Inflammatory macrophage treated with lipopolysaccharide for 1 hour (primary cell): ENCODE results near the gene ABCC9.

ENCODE experiments used
- DNase-seq, 2 donors: peaks; one replicate each; pipeline ENCODE4 v3.0.0-alpha.2; 2020 to 2022

ABCC9 gene

DNA sequence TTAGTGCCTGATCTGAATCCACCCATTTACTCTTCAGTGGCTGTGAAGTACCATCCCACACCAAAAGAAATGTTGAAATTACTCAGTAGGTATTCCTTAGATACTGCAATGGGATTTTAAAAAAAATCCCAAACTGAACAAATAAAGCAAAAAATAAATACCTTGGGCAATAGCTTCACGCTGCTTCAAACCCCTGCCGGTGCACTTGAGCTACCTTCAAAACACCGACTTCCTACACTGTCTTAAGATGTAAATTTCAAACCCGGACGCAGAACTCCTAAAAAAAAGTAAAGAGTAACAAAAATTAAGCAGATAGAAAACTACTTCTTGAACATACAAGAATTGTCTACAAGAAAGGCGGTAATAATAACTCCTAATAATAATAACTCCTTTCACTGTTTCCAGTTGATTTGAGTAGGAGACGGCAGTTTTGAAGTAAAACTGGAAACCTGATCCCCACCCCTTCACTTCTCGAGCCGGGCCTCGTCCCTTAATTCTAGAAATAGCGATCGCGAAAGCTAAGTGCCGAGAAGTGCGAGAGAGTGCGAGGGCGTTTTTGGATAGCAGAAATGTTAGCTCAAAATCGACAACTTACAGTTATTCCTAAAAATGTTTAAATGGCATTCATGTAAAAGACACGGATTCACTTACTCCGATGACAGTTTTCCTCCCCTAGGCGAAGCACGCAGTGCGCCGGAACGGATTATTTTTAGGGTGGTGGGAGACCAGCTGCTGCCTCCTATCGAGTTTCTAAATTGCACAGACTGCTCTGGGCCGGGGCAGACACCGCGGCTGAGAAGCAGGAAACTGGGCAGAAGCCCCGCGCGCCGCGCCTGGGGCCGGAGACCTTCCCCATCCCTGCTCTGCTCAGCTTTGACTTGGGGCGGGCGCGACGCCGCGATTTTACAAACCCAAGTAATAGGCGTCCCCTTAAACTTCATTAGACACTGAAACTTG lies at the start of gene ABCC9:
Gene ABCC9, minus strand, starts transcription at position 878 of the 957 bp plus-strand sequence. CDS start 4,752 bp downstream, outside the sequence.
- DNase-seq = no peak

DNA sequence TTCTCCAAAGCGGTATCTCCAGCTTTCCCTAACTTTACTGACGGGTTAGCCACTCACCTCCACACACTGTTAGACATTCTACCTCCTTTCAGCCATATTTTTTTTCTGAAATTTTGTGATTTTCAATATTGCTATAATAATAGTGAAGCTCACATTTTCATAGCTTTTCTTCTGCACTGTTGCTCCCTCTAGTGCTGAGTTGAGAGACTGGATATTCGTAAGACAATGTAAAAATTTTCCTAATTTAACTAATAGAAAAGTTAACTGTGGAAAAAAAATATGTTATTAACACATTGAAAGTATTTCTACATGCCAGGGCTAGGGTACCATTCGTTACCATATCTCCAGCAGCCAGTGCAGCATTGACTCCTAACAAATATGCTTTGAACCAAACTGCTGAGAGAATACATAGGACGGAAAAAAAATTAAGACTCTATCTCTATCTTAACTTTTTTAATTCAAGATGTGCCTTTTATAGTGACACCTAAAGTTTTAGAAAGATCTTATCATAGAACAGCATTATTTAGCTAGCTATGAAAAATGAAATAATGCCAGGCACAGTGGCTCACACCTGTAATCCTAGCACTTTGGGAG lies 48.7 kb upstream of the ABCC9 start:
- DNase-seq = peak; percentile 3 to 26

DNA sequence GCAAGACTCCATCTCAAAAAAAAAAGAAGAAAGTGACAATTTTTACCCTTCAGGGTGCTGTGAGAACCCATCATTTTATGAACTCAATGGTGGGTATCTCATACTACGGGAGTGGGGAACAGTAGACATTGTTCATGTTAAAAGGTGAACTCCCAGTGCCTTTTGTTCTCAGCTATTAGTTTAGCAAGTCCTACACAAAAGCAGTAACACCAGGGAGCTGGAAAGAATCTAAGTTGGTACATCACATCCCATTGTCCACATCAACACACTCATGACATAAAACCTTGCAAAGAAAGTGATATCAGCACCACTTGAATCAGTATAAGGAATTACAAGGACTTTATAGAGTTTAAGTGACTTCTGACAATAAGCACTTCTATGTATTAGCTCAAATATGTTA lies 47.4 kb upstream of the ABCC9 start:
- DNase-seq = no peak

DNA sequence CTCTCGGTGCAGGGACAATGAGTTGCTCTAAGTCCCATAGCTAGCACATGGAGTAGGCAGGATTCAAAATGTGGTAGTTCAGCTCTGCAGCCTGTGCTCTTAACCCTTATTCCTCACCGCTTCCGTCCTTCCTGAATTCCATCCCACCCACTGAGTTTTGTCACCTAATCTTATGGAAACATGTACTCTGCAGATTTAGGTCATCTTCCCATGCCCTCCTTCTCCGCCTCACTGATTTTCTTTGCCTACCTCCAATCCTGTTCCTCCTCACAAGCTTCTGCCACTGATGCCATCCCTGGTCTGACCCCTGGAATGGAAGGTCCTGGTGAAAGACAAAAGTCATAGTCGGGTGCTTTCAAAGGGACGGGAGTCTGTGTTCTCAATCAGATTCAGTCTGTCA lies 46.5 kb upstream of the ABCC9 start:
- DNase-seq = no peak

DNA sequence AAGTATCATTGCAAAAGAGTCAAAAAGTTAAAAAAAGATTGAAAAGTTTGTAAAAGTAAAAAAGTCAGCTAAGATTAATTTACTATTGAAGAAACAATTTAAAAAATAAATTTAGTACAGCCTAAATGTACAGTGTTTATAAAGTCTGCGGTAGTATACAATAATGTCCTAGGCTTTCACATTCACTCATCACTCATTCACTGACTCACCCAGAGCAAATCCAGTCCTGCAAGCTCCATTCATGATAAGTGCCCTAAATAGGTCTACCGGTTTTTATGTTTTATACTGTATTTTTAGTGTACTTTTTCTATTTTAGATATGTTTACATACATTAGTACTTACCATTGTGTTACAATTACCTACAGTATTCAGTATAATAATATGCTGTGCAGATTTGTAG lies 43.9 kb upstream of the ABCC9 start:
- no peak for DNase-seq

DNA sequence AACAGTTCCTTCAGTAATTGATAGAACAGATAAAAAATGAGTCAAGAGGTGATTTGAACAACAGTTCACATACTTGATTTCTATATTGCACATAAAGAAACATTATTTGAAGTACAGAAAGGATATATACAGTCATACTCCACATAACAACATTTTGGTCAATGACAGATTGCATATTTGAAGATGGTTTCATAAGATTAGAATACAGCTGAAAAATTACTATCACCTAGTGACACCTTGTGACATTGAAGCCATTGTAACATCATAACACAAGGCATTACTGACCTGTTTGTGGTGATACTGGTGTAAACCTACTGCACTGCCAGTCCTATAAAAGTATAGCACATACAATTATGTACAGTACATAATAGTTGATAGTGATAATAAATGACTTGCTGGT lies 43.1 kb upstream of the ABCC9 start:
- DNase-seq = no peak

DNA sequence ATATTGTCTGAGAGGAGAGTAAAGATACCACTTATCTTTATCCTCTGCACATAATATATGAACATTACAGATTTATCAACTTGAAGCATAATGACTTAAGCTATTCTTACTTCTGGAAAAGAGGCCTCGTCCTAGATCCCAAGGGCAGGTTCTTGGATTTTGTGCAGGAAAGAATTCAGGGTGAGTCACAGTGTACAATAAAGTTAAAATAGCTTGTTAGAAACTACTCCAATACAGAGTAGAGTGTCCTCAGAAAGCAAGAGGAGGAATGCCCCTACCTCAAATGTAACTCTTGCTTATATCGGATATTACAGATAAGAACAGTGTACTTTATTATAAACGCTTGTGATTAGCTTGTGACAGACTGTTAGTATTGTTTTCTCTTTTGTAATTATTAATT lies 41.9 kb upstream of the ABCC9 start:
- DNase-seq = no peak

DNA sequence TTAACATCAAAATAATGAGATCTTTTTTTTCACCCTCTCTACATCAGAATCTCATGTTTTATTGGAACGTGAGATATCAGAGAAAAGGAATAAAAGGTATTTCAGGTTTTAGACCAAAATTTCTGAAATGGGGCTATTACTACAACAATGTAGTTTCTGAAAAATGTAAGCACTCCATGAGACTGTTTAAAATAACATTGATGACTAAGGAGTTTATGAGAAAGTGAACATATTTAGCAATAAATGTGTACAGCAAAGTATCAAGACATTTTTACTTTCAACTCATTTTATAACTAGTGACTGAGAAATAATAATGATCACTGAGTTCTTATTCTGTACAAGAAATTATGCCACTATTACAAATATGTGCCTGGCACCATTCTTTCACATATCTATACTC lies 39.3 kb upstream of the ABCC9 start:
- no peak for DNase-seq

DNA sequence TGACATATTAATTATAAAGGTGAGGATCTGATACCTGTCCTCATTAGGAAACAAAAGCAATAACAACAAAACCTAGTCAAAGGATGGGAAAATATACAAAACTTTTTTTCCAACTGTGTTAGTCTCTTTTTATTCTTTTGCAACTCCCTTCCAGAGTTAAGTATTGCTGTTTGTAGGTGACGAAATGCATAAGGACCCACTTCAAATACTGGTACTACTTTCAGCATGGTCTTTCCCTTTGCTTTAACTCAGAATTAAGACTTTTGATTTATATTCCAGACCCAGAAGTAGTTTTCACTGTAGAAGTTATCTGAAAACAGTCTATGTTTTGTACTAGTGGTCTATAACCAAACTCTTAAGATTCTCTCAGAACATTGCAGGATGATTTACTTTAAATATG lies 34.1 kb upstream of the ABCC9 start:
- DNase-seq = no peak

DNA sequence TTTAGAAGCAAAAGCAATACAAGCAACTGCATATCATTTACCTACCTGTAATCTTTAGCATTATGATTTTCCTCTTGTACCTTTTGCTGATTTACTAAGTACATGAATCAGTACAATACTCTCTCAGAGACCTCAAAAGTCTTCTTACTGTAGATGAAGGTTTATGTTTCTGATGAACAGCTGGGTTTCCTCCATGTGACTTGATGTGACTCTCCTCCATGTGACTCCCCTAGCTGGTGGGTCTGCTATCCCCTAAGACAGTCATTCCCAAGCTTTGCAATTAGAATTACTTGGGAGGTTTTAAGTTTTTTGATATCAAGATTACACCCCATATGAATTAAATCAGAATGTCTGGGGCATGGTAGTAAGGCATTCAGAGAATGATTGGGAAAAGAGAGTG lies 32.0 kb upstream of the ABCC9 start:
- DNase-seq = no peak

DNA sequence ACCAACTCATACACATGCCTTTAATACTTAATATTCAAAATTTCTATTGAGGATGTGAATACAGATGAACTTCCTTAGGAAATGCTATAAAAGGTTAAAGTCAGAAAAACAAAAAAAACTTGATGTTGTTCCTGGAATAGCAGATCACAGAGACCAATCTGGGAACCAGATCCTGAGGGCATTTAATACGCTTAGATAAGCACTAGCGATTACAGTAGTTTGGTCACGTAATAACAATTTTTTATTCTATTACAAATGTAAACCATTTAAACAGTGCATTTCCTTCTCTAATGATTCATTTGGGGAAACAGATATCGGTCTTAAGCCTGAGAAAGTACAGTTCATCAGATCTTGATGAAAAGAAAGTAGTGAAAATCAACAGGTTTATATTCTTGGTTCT lies 30.8 kb upstream of the ABCC9 start:
- no peak for DNase-seq

DNA sequence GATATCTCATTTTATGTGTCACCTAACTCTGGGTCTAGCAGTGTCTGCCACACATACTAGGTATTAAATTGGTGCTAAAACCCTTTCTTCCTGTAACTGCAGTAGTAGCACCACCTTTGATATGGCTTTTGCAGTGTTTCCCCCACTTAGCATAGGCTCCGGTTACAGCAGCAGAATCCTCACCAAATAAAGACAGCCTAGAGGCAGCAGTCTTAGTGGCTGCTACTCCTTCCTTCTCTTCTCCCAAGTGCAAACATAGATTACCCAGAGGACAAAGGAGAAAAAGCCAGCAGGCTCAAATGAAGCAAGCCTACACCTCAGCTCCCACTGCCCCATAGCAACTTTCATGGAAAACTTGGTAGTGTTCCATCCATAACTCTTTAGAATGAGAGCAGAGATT lies 30.1 kb upstream of the ABCC9 start:
- DNase-seq = no peak

DNA sequence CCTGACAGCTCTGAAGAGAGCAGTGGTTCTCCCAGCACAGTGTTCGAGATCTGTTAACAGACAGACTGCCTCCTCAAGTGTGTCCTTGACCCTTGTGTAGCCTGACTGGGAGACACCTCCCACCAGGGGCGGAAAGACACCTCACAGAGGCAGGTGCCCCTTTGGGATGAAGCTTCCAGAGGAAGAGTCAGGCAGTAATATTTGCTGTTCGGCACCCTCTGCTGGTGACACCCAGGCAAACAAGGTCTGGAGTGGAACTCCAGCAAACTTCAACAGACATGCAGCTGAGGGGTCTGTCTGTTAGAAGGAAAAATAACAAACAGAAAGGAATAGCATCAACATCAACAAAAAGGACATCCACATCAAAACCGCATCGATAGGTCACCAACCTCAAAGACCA lies 21.6 kb upstream of the ABCC9 start:
- DNase-seq = no peak

DNA sequence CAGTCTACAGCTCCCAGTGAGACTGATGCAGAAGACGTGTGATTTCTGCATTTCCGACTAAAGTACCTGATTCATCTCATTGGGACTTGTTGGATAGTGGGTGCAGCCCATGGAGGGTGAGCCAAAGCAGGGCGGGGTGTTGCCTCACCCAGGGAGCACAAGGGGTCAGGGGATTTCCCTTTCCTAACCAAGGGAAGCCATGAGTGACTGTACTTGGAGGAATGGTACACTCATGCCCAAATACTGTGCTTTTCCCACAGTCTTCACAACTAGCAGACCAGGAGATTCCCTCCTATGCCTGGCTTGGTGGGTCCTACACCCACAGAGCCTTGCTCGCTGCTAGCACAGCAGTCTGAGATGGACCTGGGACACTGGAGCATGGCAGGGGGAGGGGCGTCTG lies 21.0 kb upstream of the ABCC9 start:
- no peak for DNase-seq

DNA sequence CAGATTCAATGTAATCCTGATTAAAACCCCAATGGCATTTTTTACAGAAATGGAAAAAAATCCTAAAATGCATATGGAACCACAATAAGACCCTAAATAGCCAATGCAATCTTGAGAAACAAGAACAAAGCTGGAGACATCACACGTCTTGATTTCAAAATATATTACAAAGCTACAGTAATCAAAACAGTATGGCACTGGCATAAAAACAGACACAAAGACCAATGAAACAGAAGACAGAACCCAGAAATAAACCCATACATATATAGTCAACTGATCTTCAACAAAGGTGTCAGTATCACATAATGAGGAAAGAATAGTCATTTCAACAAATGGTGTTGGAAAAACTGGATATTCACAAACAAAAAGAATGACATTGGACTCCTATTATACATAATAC lies 9.4 kb upstream of the ABCC9 start:
- DNase-seq = no peak

DNA sequence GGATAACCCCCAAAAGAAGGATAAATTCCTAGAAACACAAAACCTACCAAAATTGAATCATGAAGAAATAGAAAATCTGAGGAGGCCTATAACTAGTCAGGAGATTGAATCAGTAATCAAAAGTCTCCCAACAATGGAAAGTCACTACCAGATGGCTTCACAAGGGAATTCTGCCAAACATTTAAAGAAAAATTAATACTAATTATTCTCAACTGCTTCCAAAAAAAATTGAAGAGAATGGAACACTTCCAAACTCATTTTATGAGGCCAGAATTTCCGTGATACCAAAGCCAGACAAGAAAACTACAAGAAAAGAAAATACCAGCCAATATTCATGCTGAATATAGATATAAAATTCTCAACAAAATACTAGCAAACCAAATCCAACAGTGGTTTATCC lies 7.8 kb upstream of the ABCC9 start:
- no peak for DNase-seq

DNA sequence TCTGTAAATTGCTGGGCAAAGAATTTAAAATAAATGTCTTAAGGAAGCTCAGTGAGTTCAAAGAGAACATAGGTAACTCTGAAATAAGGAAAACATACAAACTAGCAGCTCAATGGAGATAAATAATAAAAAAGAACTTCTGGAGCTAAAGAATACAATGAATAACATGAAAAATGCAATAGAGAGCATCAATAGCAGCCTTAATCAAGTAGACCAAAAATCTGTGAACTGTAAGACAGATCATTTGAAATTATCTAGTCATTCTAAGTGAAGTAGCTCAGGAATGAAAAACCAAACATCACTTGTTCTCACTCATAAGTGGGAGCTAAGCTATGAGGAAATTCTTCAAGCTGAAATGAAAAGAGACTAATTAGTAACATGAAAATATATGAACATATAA lies 5.8 kb upstream of the ABCC9 start:
- DNase-seq = no peak

DNA sequence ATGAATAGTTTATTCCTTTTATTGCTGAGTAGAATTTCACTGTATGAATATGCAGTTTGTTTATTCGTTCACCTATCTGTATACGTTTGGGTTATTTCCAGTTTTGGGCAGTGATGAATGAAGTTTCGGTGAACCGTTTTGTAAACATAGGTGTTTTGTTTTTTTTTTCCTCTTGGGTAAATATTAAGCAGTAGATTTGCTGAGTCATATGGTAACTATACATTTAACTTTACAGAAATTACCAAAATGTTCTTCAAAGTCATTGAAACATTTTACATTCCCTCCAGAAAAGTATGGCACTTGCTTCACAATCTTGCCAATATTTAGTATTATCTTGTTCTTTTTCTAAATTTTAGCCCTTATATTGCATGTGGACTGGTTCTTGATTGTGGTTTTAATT lies 3.8 kb upstream of the ABCC9 start:
- DNase-seq = no peak

DNA sequence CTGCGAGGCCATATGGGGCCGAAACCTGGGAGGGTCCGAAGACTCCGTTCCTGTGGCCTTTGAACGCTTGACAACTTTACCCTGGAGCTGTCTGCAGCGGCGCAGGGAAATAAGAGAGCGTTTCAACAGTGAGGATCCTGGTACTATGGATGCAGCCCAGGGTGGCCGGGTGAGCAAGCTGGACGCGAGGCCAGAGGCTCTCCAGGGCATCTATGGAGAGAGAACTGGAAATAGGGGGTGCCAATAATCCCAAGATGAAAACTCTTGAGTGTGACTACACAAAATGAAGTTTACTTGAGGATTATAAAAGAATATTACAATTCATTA lies 1.1 kb upstream of the ABCC9 start:
- DNase-seq = no peak

DNA sequence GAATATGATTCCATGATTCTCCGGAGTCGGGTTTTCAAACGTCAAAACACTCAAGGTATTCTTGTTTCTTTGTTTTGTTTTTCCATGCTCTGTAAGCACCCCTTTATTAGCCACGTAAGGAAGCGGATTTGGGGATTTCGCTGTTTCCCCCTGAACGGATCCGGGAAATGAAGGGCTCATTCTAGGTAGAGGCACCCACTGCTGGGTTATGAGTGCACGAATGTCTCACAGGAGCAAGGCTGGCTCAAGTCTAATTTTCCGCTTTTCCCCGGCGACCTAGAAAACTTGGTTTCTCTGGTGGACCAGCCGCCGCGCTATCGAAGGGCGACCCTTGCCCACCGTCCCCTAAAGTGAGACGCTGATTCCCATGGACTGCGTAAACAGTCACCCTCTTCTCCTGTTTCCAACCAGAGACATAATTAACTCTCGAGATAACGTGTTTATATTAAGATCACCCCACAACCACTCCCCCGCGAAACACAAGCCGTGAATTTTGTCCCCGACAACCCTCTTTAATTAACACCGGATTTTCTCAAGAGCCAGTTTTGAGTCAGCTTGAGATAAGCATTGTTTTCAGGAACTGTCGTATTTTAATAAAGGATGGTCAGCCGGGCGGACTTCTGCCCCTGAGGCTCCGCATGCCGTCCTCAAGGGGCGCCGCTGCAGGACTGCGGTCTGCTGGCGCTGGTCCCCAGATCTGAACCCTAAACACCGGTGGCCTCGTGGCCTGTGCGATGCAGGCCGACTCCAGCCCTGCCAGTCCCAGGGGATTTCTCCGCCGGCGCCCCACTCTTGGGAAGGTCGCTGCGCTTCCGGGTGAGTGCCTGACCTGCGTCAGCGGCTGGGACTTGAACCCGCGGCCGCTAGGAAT lies 515 bp upstream of the ABCC9 start:
- no peak for DNase-seq

DNA sequence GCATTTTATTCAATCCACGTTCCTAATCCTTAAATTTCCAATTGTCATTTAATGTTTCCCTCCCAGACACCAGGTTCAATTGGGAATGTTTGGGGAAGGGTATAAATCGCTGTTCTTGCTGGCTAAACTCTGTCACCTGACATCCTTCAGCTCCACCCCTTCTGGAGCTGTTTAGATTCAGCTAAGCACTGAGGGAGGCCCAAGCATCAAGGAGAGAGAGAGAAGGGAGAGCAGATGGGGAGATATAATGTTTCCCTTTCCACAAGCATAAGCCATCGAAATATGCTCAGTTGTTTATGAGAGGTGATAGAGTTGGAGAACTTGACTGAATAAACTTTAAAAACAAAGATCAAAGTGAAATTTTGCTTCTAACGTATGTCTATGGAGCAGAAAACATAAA lies 1.8 kb downstream of the ABCC9 start:
- no peak for DNase-seq

DNA sequence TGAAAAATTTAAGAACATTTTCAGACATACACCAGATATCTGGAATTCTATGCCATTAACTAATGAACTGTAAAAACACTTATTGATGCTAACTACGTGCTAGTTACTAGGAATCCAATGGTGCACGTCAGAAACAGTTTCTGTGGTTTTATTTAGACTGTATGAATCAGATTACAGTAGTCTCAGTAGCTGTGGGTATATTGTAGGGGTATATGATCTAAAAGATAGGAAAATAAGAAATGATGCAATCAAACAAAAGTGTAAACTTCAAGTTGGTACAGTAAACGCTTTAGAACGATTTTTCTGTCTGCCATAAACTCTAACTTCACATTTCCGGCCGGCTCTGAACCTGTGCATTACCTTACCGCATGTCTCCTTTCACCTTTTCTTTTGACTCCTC lies 2.3 kb downstream of the ABCC9 start:
- DNase-seq = no peak

DNA sequence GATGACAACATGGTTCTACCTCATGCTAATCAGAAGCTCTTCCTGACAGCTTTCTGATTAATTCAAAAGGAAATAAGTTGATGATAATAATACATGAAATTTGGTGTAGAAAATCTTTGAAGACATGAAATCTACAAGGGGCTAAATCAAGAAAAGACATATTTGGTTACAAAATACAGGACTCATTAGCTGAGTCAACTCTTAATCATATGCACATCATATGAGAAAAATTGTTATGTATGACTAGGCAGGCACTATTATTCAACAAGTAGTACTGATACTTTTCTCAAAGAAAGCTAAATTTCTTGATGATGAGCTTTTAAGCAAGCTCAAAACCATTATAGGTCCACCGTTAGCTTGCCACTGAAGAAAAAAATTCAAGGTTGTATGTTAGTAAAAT lies 7.1 kb downstream of the ABCC9 start:
- DNase-seq = no peak

DNA sequence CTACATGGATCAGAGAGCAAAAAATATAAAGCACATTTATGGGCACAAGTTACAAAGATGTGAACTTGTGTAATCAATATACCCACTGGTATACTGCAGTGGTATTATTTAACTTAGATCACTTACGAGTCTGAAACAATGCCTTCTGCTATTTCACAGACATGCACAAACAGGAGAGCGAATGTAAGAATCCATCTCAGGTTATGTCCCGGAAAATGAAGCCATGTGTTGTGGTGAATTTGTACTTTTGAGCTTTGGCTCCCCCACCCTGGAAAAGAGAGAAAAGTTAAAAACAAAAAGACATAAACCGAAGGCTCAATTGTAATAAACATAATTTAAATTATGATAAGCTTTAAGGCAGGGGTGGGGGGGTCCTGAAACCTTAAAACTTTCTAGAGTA lies 7.6 kb downstream of the ABCC9 start:
- no peak for DNase-seq
